Activated CD4-positive, alpha-beta memory T cell treated with anti-CD3 and anti-CD28 coated beads for 36 hours (primary cell): Measurements from ENCODE around the gene CDRT4. TPM values are rescaled to one million over a fixed set of nuclear protein-coding genes. Genes with fewer than 3 reads are reported as not detected.

Experiments used
- CTCF ChIA-PET: fragments of 350-600 bp; sonication (Branson Sonifier 250); formaldehyde crosslinking; loops from one replicate; lab custom pipeline; 2021; ENCODE audit warnings: antibody characterized with exemption, inconsistent platforms; lab: Charles Lee
- POLR2A ChIA-PET: fragments of 350-600 bp; sonication (Branson Sonifier 250); formaldehyde crosslinking; loops from one replicate; lab custom pipeline; 2021; ENCODE audit warnings: antibody characterized with exemption; lab: Charles Lee
- DNase-seq: peaks from one replicate; pipeline ENCODE4 v3.0.0-alpha.2; 2020
- H3K27ac Mint-ChIP-seq: one replicate; pipeline ENCODE4 v1.8.0; 2021; ENCODE audit warnings: mixed read lengths
- H3K27me3 Mint-ChIP-seq: one replicate; pipeline ENCODE4 v1.8.0; 2021; ENCODE audit warnings: mixed read lengths
- H3K36me3 Mint-ChIP-seq: one replicate; pipeline ENCODE4 v1.8.0; 2021; ENCODE audit warnings: mixed read lengths
- H3K4me1 Mint-ChIP-seq: one replicate; pipeline ENCODE4 v1.8.0; 2021; ENCODE audit warnings: low read depth, mixed read lengths
- H3K4me3 Mint-ChIP-seq: one replicate; pipeline ENCODE4 v1.8.0; 2021; ENCODE audit warnings: mild to moderate bottlenecking, mixed read lengths
- H3K9me3 Mint-ChIP-seq: one replicate; pipeline ENCODE4 v1.8.0; 2021; ENCODE audit warnings: mixed read lengths
- intact Hi-C: fragments of 100-400 bp; cut with micrococcal nuclease; formaldehyde crosslinking; loops from one replicate; pipeline ENCODE4 v1.15.1; 2023
- total RNA-seq, 2 experiments: library from RNA; stranded (reverse); gene quantifications; one replicate each; pipeline ENCODE4 v1.2.3, GENCODE V29; 2021

Gene CDRT4
- total RNA-seq, 2 experiments from 2014 or later = 5.7 to 6.8 TPM

DNA sequence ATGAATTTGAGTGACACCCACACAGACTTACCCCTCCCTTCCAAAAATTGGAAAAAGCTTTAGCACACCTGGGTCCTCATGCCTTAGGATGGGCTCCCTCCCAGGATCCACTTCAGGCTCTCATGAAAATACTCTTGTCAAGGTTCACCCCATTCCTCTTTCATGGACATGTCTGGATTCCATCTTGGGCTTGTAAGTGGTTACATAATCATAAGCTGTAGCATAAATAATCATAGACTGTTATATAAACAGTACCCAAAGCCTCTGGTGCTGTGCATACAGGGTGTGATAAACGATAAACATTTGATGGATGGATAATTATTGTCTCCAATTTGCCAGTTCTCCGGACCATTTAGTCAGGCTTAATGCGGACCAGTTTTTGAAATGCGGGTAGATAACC lies 72.3 kb downstream of the CDRT4 start:
- peaks cover 10% of the 10 kb centered on the region for H3K27me3 Mint-ChIP-seq
- no peaks in the 10 kb centered on the region for H3K4me1 Mint-ChIP-seq
- POLR2A ChIA-PET = no interaction called here
- no peak overlapping the region for H3K4me3 Mint-ChIP-seq
- CTCF ChIA-PET = no interaction called here
- no peak overlapping the region for H3K27ac Mint-ChIP-seq
- no peaks in the 10 kb centered on the region for H3K36me3 Mint-ChIP-seq
- intact Hi-C loops = no loop called here
- DNase-seq = no peak
- no peaks in the 10 kb centered on the region for H3K9me3 Mint-ChIP-seq

DNA sequence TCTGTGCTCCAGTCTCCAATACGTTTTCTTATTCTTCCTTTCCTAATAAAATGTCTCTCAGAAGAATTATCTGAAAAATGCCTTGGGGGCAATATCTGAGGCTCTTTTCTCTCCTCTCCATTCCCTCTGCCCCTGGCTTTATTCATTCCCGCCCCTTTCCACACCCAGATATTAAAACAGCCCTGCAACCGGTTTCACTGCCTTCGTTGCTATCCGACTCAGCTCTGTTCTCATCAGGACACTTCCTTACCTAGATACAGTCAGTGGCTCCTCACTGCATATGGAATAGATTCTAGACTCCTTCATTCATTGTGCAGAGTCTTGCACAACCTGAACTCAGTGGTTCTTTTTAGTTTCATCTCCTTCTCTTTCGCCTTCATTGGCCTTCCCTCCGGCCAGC lies 74.0 kb downstream of the CDRT4 start:
- H3K4me3 Mint-ChIP-seq = no peak overlapping the region
- H3K27ac Mint-ChIP-seq = no peak overlapping the region
- intact Hi-C loops = no loop called here
- CTCF ChIA-PET = no interaction called here
- H3K27me3 Mint-ChIP-seq = peaks cover 10% of the 10 kb centered on the region
- H3K36me3 Mint-ChIP-seq = no peaks in the 10 kb centered on the region
- no peaks in the 10 kb centered on the region for H3K9me3 Mint-ChIP-seq
- POLR2A ChIA-PET = no interaction called here
- DNase-seq = no peak
- no peaks in the 10 kb centered on the region for H3K4me1 Mint-ChIP-seq

DNA sequence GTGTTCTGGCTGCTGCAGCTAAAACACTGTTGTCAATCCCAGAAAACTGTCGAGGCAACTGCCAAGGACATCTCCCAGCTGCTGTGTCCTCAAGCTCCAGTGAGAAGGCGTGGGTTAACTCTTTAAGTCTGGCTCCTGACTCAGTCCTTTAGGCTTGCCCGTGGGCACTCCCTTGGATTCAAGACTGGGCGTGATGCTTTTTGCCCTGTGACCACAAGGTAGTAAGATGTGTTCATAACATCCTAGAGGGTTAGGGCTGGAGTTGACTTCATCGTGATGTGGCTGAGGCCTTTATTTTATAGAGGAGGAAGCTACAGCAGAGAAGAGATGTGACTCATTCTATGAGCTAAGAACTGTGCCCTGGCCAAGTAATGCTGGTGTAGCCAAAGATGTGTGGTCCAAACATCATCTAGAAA lies 75.1 kb downstream of the CDRT4 start:
- H3K27ac Mint-ChIP-seq = no peak overlapping the region
- no peaks in the 10 kb centered on the region for H3K9me3 Mint-ChIP-seq
- no peaks in the 10 kb centered on the region for H3K36me3 Mint-ChIP-seq
- H3K4me1 Mint-ChIP-seq = no peaks in the 10 kb centered on the region
- ChIA-PET POLR2A (no interaction called here), CTCF (no interaction called here)
- no peak overlapping the region for H3K4me3 Mint-ChIP-seq
- intact Hi-C loops = no loop called here
- peaks cover 9% of the 10 kb centered on the region for H3K27me3 Mint-ChIP-seq
- no peak for DNase-seq

DNA sequence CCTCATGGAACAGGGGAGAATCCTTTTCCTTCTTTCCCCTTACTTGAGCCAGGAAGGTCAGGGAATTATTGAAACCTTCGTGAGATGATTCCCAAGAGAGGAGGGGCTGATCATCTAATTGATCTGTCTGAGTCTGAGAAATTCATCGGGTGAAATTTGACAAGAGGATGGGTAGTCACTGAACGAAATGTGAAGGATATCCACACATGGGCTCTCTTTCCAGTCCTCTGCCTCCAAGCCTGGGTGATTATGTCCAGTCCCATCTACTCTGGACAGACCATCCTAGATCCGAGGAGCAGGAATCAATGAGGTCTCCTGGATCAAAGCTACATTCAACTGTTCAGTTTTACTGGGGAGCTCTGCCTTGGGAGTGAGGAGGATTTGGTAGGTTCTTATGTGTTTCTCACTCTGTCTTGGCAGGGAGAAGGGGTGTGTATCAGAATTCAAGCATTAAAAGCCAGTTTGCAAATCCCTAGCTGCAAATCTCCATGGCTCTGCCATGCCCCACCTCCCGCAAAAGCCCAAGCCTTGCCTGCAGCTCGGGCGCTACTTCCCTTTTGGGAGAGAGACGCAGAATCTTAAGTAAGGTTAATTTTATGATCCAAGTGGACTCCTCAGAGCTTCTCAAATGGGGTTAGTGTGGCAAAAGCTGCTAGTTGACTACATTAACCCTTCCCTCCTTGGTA lies 78.9 kb downstream of the CDRT4 start:
- H3K9me3 Mint-ChIP-seq = no peaks in the 10 kb centered on the region
- no peak overlapping the region for H3K27ac Mint-ChIP-seq
- intact Hi-C loops = no loop called here
- no peak overlapping the region for H3K4me3 Mint-ChIP-seq
- DNase-seq = no peak
- peaks cover 12% of the 10 kb centered on the region for H3K27me3 Mint-ChIP-seq
- CTCF ChIA-PET = no interaction called here
- no peaks in the 10 kb centered on the region for H3K36me3 Mint-ChIP-seq
- no peaks in the 10 kb centered on the region for H3K4me1 Mint-ChIP-seq
- POLR2A ChIA-PET = no interaction called here

DNA sequence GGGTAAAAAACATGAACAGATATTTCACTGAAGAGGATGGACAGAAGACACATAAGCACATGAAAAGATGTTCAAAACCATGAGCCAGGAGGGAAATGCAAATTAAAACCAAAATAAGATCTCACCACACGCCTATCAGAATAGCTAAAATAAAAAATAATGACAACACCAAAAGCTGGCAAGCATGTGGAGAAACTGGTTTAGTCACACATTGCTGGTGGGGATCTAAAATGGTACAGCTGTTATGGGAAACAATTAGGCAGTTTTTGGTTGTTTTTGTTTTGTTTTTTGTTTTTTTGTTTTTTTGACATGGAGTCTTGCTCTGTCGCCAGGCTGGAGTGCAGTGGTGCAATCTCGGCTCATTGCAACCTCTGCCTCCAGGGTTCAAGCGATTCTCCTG lies 81.3 kb downstream of the CDRT4 start:
- Mint-ChIP-seq H3K4me1 (no peaks in the 10 kb centered on the region), H3K27ac (no peak overlapping the region), H3K9me3 (no peaks in the 10 kb centered on the region), H3K4me3 (no peak overlapping the region), H3K36me3 (no peaks in the 10 kb centered on the region), H3K27me3 (peaks cover 12% of the 10 kb centered on the region)
- ChIA-PET POLR2A (no interaction called here), CTCF (no interaction called here)
- no peak for DNase-seq
- intact Hi-C loops = no loop called here

Other genes starting within 250 kb of the CDRT4 start
- not detected for gene PMP22, start 202.3 kb downstream of the CDRT4 start, total RNA-seq
- under 1 TPM in 1 of 2 experiments, not detected in 1; 0.33 TPM for gene TEKT3, start 126.0 kb downstream of the CDRT4 start, total RNA-seq
- gene TVP23C, start 95.9 kb upstream of the CDRT4 start, total RNA-seq = 10 to 100 TPM; 10.8 to 11.3 TPM
- 1 to 10 TPM; 1.0 to 1.1 TPM for gene FBXW10B, start 152.1 kb upstream of the CDRT4 start, total RNA-seq
- gene TRIM16, start 216.7 kb upstream of the CDRT4 start, total RNA-seq = 10 to 100 TPM; 13.7 to 15.0 TPM
- 10 to 100 TPM; 22.9 to 24.5 TPM for gene ZNF286A, start 232.1 kb upstream of the CDRT4 start, total RNA-seq